Measurements from ENCODE around the gene PPP1R7. TPM values are rescaled to one million over a fixed set of nuclear protein-coding genes. Genes with fewer than 3 reads are reported as not detected.

The PPP1R7 gene
- total and polyA plus RNA-seq, 9 donors, result 21.9 to 120 (median 46.9) TPM

GRCh38 chr2:241188361-241189092 lies 38.3 kb downstream of the PPP1R7 start, which contains the start of gene ANO7:
Gene ANO7, plus strand, starts transcription at chr2:241188677. Its CDS starts 1,387 bp downstream, at chr2:241190064.
- H3K4me3 ChIP-seq, result no peak within 1 kb of the TSS
- no peaks in the 10 kb centered on the region for H3K4me1 ChIP-seq (ENCODE audit: insufficient read depth)
- H3K27ac ChIP-seq, result no peak within 1 kb of the TSS
- intact Hi-C loops (cut with DNase I), result no loop called here
- no peaks in the 10 kb centered on the region for H3K27me3 ChIP-seq
- no peaks in the 10 kb centered on the region for H3K36me3 ChIP-seq
- TF ChIP-seq EP300 (IDR thresholded peaks at IDR 0.05), result no peak
- DNase-seq, result no peak
- H3K9me3 ChIP-seq, result no peaks in the 10 kb centered on the region
- 63 to 72% (median 67%) methylated on average over 21 of the region's 21 CpGs for WGBS, 3 donors

- Histone ChIP-seq H3K4me3 (no peak overlapping the region), H3K36me3 (no peaks in the 10 kb centered on the region), H3K27me3 (no peaks in the 10 kb centered on the region), H3K4me1 (ENCODE audit: insufficient read depth) (no peaks in the 10 kb centered on the region), H3K27ac (no peak overlapping the region), H3K9me3 (no peaks in the 10 kb centered on the region)
- WGBS, 3 donors, result 91 to 94% (median 93%) methylated on average over 30 to 32 of the region's 32 CpGs
- intact Hi-C loops (cut with DNase I), result no loop called here
- TF ChIP-seq, protein P1, sequence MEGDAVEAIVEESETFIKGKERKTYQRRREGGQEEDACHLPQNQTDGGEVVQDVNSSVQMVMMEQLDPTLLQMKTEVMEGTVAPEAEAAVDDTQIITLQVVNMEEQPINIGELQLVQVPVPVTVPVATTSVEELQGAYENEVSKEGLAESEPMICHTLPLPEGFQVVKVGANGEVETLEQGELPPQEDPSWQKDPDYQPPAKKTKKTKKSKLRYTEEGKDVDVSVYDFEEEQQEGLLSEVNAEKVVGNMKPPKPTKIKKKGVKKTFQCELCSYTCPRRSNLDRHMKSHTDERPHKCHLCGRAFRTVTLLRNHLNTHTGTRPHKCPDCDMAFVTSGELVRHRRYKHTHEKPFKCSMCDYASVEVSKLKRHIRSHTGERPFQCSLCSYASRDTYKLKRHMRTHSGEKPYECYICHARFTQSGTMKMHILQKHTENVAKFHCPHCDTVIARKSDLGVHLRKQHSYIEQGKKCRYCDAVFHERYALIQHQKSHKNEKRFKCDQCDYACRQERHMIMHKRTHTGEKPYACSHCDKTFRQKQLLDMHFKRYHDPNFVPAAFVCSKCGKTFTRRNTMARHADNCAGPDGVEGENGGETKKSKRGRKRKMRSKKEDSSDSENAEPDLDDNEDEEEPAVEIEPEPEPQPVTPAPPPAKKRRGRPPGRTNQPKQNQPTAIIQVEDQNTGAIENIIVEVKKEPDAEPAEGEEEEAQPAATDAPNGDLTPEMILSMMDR (IDR thresholded peaks at IDR 0.05), result no peak
- DNase-seq, result no peak
Observed at GRCh38 chr2:241189093-241189855, 39.0 kb downstream of the PPP1R7 start.

DNA sequence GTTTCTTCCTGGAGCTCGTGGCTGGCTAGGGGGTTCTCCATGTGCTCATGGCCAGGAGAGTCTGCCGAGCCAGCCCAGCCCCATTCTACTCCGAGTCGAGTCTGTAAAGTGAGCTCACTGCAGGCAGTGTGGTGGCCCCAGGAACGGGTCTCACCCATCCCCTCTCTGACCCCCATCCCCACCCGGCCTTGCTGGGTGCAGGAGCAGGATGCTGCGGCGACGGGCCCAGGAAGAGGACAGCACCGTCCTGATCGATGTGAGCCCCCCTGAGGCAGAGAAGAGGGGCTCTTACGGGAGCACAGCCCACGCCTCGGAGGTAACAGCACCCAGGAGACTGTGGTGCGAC lies 39.6 kb downstream of the PPP1R7 start:
- TF ChIP-seq EP300 (IDR thresholded peaks at IDR 0.05) (no peak), POLR2A (IDR thresholded peaks at IDR 0.05) (no peak)
- TF ChIP-seq, protein P1 (IDR thresholded peaks at IDR 0.05), result no peak
- DNase-seq, result peak in 1 of 5 donors; percentile 10
- H3K27me3 ChIP-seq, result no peaks in the 10 kb centered on the region
- H3K9me3 ChIP-seq, result no peaks in the 10 kb centered on the region
- no peaks in the 10 kb centered on the region for H3K4me1 ChIP-seq (ENCODE audit: insufficient read depth)
- no peak overlapping the region for H3K4me3 ChIP-seq
- no peaks in the 10 kb centered on the region for H3K36me3 ChIP-seq
- WGBS, 3 donors, result 78 to 88% (median 78%) methylated on average over 14 to 15 of the region's 15 CpGs
- intact Hi-C loops (cut with DNase I), result no loop called here
- no peak overlapping the region for H3K27ac ChIP-seq

- peak in 1 of 5 donors; percentile 10 for DNase-seq
- Histone ChIP-seq H3K27ac (no peak overlapping the region), H3K4me1 (ENCODE audit: insufficient read depth) (no peaks in the 10 kb centered on the region), H3K9me3 (no peaks in the 10 kb centered on the region), H3K36me3 (no peaks in the 10 kb centered on the region), H3K27me3 (no peaks in the 10 kb centered on the region), H3K4me3 (no peak overlapping the region)
- 88 to 94% (median 88%) methylated on average over 10 to 19 of the region's 19 CpGs for WGBS, 3 donors
- intact Hi-C loops (cut with DNase I), result no loop called here
- TF ChIP-seq, protein P1 (IDR thresholded peaks at IDR 0.05), result no peak
- TF ChIP-seq POLR2A (IDR thresholded peaks at IDR 0.05), result no peak
- no peak for TF ChIP-seq EP300 (IDR thresholded peaks at IDR 0.05)
Observed at GRCh38 chr2:241190291-241190981, 40.2 kb downstream of the PPP1R7 start.
